ENCODE measurements around the gene PMM2.
"Not testable (repeated sequence)": the region's sequence is repeated elsewhere in the genome, so short reads cannot be mapped to it uniquely, and the experiment has no call there.

Gene PMM2
- 34.9 to 40.6 reads per million in 2 donors for total RNA-seq

GRCh38 chr16:8797364-8798173 lies at the start of gene PMM2, which contains the start of gene TMEM186:
Gene PMM2, plus strand, starts transcription at chr16:8797839. Its CDS starts 44 bp downstream, at chr16:8797883.
Gene TMEM186, minus strand, starts transcription at chr16:8797639. Its CDS starts 25 bp downstream, at chr16:8797614.
- DNase-seq = peak; percentile 87 to 98 (median 93)

DNA sequence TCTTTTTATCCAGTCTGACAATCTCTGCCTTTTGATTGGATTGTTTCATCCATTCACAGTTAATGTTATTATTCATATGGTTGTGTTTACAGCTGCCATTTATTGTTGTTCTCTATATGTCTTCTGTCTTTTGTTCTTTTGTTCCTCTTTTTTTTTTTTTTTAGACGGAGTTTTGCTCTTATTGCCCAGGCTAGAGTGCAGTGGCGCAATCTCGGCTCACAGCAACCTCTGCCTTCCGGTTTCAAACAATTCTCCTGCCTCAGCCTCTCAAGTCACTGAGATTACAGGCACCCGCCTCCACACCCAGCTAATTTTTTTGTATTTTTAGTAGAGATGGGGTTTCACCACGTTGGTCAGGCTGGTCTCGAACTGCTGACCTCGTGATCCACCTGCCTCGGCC lies 48.7 kb upstream of the PMM2 start:
- not testable (repeated sequence) for DNase-seq

GRCh38 chr16:8751481-8752311 lies 45.9 kb upstream of the PMM2 start:
- DNase-seq = no peak

- DNase-seq = no peak
Measured at GRCh38 chr16:8752706-8753105, 44.9 kb upstream of the PMM2 start.

DNA sequence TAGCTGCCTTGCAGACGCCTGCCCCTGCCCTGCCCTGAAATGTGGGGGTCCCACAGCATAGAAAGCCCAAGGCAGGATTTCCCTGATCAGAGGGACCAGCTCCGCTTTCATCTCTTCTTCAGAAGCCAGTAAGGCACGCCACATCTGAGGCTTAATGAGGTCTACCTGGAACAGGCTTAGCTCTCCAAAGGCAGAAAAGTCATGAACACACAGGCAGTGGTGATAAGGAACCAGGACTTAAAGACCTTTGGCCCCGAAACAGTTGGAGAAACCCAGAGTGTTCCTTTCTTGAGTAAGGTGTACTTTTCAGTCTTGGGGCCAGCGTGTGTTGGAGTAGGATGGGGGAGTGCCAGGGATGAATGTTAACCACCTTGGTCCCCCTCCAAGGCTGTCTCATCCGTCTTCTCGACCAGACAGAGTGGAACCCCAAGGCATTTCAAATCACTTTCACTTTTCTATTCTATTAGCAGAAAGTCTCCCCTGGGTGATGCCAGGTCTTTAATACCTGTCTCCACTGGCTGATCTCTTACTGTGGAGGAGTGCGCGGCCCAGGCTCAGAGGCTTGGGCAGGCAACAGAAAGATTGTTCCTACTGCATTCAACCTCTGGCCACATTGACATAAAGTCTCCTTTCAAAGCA lies 44.1 kb upstream of the PMM2 start:
- DNase-seq = no peak

GRCh38 chr16:8756755-8757154 lies 40.9 kb upstream of the PMM2 start:
- DNase-seq = no peak

- DNase-seq = no peak
Measured at GRCh38 chr16:8758022-8758421, 39.6 kb upstream of the PMM2 start.

DNA sequence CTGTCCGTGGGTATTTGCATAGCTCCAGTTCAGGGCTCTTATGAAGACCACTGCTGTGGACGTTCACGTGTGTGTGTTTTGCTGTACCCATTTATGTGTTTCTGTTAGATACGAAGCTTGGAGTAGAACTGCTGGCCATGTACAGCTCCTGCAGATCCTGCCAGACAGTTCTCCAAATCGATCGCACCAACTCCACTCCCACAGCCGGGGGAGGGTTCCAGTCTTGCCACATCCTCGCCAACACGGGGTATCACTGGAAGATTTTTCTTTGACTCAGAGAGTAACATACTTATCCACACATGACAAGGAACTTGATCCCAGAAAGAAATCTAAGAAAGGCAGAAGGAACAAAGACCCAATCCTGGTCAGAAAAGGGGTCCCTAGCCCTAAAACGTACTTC lies 37.6 kb upstream of the PMM2 start:
- no peak for DNase-seq

- no peak for DNase-seq
Measured at GRCh38 chr16:8761078-8761477, 36.6 kb upstream of the PMM2 start.

GRCh38 chr16:8762254-8762653 lies 35.4 kb upstream of the PMM2 start:
- DNase-seq = no peak

- DNase-seq = no peak
Measured at GRCh38 chr16:8763083-8763482, 34.6 kb upstream of the PMM2 start.

- no peak for DNase-seq
Measured at GRCh38 chr16:8763899-8764298, 33.7 kb upstream of the PMM2 start.

- DNase-seq = no peak
Measured at GRCh38 chr16:8764525-8765250, 33.0 kb upstream of the PMM2 start.

- no peak for DNase-seq
Measured at GRCh38 chr16:8767176-8767575, 30.5 kb upstream of the PMM2 start.

DNA sequence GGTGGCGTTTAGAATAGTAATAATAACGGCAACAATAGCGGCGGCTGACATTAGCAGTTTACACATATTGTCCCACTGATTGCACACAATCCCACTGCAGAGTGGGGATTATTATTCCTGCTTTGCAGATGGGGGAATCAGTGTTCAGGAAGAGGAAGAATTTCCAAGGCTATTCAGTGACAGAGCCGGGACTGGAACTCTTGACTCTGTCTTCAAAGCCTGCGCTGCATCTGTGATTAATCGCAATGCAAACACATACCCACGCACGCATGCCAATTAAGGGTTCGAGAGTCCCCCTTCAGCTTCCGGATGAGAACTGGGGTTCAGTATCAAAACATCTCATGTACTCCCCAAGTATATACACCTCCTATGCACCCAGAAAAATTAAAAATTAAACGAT lies 29.4 kb upstream of the PMM2 start:
- DNase-seq = no peak

- DNase-seq = no peak
Measured at GRCh38 chr16:8768692-8769091, 28.9 kb upstream of the PMM2 start.

DNA sequence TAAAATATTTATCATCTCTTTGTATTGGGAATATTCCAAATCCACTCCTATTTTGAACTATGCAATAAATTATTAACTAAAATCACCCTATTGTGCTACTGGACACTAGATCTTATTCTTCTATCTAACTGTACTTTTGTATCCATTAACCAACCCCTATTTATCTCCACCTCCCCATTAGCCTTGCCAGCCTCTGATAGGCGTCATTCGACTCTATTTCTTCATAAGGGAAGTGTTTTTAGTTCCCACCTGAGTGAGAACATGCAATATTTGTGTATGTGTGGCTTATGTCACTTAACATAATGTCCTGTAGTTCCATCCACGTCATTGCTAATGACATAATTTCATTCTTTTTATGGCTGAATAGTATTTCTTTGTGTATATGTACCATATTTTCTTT lies 24.1 kb upstream of the PMM2 start:
- no peak for DNase-seq

DNA sequence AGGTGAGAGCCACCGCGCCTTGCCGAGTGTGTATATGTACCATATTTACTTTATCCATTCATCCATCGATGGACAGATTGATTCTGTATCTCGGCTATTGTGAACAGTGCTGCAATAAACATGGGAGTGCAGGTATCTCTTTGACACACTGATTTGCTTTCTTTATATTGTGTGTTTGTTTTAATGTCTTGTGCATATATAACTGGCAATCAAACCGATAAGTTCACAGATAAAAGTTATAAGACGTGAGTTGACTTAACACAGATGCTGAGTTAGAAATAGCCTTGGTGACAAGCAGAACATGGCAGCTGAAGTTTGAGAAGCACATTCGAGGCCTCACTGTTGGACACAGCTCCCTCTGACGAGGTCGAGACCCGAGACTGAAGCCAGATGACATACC lies 23.4 kb upstream of the PMM2 start:
- no peak for DNase-seq

DNA sequence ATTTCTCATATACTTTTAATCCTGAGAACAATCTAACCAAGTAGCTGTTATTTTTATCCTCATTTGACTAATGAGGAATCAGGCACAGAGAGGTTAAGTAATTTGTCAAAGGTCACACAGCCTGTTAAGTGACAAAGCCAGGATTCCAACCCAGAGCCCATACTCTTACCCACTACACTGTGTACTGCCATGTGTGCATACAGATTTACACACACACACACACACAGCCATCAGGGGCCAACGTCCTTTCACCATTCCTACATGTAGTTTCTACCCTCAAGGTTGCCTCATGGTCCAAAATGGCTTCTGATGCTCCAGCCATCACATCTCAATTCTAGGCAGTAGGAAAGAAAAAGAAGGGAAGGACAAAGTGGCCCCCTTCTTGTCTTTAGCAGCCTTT lies 22.3 kb upstream of the PMM2 start:
- no peak for DNase-seq

DNA sequence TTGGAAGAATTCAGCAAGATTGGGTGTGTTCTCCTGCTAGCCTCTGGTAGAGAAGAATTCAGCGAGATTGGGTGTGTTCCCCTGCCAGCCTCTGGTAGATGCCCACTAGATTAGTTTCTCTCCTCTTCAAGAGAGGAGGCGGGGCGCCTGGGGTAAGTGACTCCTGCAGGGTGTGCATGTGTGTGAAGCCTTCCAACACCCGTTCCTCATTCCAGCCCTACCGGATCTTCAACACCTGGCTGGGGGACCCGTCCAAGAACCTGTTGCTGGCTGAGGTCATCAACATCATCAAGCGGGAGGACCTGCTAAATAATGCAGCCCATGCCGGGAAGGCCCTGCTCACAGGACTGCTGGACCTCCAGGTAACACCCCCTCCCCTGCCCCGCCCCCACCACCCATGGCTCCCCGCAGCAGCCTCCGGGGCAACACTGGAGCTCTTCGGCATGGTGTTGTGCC lies 21.5 kb upstream of the PMM2 start:
- no peak for DNase-seq

- DNase-seq = no peak
Measured at GRCh38 chr16:8777217-8777616, 20.4 kb upstream of the PMM2 start.

DNA sequence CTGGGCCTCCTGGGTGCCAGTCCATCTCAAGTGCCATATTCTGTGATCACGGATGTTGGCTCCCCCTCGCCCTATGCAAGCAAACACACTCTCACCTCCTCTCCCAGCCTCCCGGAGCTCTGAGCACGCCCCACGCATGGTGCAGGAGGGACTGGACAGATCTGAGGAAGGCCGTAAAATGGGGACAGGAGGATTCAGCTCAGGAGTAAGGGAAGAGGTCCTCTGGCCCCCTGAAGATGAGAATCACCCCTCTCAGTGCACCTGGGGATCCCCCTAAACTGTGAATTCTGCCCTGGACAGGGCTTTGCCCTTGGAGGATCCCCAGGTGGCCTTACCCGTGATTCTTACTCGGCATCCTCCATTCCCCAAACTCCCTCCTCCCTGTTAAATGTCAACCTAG lies 15.8 kb upstream of the PMM2 start:
- DNase-seq = no peak

DNA sequence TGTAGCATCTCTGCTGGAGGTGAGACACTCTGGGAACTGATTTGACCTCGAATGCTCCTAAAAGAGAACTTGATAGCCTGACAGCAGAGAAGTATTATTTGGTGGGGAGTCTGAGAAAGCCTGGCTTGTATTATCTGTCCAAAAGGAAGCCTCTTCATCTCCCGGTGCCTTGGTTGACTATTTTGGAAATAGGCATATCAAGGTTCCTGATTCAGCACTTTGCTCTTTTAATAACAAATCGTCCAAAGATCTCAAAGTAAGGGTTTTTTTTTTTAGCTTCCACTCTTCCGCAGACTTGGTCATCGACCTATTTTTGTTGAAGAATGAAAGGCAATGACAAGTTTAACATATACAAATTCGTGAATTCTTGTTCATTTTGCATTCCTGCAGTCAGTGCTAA lies 15.0 kb upstream of the PMM2 start:
- no peak for DNase-seq

Measured in T-helper 2 cell (primary cell).